Measurements from ENCODE around the gene ACAP2.
"Not testable (repeated sequence)": the region's sequence is repeated elsewhere in the genome, so short reads cannot be mapped to it uniquely, and the experiment has no call there.

Gene ACAP2

DNA sequence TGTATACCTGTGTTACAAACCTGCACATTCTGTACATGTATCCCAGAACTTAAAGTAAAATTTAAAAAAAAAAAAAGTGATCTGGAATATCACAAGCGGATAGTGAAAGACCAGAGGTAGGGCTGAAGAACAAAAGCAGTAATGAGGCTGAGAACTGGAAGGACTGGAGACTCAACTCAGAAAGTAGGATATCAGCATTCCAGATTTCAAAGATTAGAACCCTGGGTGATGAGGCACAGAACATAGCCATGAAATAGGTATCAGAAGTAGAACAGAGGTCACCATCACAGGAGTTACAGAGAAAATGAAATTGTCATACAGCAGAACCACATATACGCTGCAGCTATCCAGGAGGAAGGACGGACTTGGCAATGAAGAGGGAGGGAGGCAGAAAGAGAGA lies 56.1 kb downstream of the ACAP2 start:
- no peak for DNase-seq

GRCh38 chr3:195385526-195385925 lies 57.3 kb downstream of the ACAP2 start:
- DNase-seq = no peak

DNA sequence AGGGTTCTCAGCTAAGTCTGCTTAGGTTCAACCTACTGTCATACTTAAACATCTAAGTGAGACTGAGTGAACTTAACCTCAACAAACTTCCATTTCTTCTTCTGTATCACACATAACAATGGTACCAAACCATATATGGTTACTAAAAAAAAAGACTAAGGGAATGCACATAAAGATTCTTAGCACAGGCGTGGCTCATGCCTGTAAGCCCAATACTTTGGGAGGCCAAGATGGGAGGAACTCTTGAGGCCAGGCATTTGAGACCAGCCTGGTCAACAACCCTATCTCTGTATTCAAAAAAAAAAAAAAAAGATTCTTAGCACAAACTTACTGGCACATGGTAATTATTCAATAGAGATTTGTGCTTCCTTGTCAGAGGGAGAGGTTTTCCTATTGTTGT lies 57.9 kb downstream of the ACAP2 start:
- no peak for DNase-seq

- no peak for DNase-seq
These were observed 70.6 kb downstream of the ACAP2 start for GRCh38 chr3:195372220-195372619.

- DNase-seq = no peak
These were observed 76.5 kb downstream of the ACAP2 start for GRCh38 chr3:195366200-195366925.

GRCh38 chr3:195365371-195365770 lies 77.4 kb downstream of the ACAP2 start:
- DNase-seq = no peak

GRCh38 chr3:195357797-195358196 lies 85.0 kb downstream of the ACAP2 start:
- DNase-seq = not testable (repeated sequence)

DNA sequence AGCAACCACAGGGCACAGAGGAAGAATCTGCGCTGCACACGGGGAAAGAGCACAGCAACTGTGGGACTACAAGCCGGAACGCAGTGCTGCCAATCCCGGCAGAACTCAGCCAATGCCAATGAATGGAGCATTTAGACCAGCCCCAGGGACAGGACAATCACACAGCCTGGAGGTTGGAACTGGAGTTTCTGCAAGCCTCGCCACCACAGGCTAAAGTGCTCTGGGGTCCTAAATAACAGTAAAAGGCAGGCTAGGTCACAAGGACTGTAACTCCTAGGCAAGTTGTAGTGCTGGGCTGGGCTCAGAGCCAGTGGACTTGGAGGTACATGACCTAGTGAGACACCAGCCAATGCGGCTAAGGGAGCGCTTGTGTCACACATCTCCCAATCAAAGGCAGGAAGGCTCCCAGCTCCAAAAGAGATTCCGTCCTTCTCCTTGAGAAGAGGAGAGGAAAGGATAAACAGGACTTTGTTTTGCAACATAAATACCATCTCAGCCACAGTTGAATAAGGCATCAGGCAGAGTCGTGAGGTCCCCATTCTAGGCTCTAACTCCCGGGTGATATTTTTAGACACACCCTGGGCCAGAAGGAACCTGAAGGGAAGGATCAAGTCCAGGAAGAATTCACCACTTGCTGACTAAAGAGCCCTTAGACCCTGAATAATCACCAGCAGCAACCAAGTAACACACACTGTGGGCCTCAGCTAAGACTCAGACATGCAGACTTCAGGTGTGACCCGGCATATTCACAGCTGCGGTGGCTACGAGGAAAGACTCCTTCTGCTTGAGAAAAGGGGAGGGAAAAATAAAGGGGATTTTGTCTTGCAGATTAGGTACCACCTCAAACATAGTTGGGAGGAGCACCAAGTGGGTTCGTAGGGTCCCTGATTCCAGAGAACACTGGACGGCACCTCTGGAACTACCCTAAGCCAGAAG lies 86.4 kb downstream of the ACAP2 start:
- DNase-seq = no peak

GRCh38 chr3:195354009-195354408 lies 88.8 kb downstream of the ACAP2 start:
- DNase-seq = not testable (repeated sequence)

- no peak for DNase-seq
These were observed 89.8 kb downstream of the ACAP2 start for GRCh38 chr3:195352895-195353488.

GRCh38 chr3:195348426-195349115 lies 94.2 kb downstream of the ACAP2 start:
- DNase-seq = no peak

DNA sequence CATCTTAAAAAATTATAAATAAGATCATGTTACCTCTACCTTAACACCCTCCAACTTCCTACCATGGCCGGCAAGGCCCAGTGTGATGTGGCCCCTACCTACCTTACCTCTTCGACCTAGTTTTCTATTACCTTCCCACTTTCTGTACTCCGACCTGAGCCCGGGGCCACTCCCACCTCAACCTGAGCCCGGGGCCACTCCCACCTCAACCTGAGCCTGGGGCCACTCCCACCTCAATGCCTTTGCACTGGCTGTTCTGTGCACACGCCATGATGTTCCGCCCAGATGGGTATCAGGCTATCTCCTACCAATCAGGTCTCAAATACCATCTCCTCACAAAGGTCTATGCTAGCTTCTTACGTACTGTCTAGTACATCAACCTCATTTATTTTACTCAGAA lies 105.1 kb downstream of the ACAP2 start:
- DNase-seq = no peak

DNA sequence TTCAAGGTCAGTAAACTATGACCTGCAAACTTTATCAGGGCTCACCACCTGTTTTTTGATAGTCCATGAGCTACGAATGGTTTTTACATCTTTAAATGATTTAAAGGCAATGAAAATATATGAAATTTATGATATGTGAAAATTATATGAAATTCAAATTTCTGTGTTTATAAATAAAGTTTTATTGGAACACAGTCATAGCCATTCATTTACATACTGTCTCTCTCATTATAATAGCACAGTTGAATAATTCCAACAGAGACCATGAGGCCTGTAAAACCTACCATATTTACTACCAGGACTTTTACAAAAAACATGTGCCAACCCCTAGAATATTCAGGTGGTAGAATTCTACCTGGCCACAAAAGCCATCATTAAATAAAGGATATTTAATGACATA lies 107.9 kb downstream of the ACAP2 start:
- no peak for DNase-seq

- DNase-seq = no peak
These were observed 123.8 kb downstream of the ACAP2 start for GRCh38 chr3:195319060-195319459.

- no peak for DNase-seq
These were observed 130.1 kb downstream of the ACAP2 start for GRCh38 chr3:195312714-195313113.

DNA sequence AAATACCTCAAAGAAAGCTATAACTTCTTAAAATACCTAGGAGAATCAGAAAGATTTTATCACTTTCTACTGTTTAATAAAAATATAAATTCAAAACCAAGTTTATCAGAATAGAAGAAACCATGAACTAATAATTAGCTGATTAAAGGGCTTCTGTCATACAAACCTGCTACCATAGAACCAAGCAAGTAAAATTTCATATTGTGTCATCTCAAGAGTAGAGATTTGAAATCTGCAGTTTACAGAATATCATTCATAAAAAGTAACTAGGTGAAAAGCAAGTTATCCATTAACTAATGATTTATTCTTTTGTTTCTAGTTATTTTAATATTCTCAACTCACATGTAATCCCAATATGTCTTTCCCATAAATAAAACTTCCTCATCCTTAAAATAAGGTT lies 135.1 kb downstream of the ACAP2 start:
- DNase-seq = no peak

DNA sequence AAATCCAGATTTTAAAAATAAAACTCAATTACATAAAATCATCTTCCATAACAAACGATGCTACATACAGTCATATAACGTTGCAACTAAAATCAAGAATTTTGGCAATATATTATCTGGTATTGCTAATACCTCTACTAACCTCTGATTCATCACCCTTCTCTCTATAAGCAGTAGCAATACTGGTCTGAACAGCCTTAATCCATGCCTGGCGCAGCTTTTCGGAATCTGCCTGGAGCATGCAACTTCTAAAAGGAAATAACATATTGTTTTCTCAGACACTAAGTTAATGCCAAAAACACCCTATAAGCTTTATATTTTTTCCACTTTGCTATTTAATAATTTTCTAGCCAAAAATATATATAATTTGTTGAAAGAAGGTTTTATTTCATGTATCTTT lies 136.5 kb downstream of the ACAP2 start:
- DNase-seq = no peak

GRCh38 chr3:195302431-195302830 lies 140.4 kb downstream of the ACAP2 start:
- no peak for DNase-seq

DNA sequence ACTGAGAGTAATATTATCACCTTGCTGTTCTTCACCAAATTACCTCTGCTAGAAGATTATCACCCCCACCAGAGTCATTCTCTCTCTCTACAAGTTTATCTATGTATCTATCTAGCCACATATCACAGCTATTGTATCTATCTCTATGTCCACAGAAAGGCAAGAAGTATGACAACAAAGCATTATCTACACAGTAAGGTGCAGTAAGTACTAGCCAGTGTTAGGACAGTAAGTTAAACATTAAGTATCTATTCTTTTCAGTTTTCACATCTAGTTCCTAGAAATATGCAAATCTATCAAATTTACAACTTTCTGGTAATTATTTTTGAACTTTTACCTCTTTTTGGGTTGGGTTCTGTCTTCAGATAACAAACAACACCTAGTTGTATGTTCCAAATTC lies 145.4 kb downstream of the ACAP2 start:
- no peak for DNase-seq

DNA sequence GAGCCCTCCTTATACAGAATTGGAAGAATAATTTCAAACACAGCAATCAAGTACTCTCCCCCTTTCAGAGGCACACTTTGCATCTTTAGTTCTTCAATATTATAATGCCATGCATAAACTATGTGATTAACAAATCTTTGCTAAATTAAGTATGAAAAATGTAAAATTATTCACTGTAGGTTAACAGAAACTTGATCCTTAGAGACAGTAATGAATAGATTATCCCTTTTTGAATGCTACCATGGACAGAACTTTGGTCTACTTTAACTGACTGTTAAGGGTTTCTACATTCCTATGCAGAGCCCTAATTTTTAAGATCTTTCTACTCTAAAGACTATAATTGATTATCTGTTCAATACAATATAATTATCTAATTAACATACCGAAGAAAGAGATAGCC lies 146.2 kb downstream of the ACAP2 start:
- no peak for DNase-seq

DNA sequence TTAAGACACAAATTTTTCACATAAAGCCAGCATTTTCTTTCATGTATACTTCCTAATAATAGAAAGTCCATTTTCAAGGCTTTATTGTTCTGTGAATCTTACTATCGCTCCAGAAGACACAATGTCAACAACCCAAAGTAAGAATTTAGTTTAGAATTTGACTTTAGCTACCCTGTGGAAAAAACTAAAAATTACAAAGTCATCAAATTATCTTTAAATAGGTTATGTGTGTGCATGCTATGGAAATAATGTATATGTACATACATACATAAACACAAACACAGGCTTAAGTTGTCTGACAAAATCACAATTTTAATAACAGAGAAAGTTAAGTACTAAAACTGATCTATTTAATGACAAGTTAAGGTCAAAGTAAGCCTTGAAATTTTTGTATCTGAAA lies 151.7 kb downstream of the ACAP2 start:
- no peak for DNase-seq

DNA sequence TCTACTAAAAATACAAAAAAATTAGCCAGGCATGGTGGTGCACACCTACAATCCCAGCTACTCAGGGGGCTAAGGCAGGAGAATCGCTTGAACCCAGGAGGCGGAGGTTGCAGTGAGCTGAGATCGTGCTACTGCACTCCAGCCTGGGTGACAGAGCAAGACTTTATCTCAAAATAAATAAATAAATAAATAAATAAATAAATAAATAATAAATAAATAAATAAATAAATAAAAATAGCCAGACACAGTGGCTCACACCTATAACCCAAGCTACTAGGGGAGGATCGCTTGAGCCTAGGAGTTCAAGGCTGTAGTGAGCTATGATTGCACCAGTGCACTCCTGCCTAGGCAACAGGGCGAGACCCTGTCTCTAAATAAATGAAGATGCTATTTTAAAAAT lies 152.2 kb downstream of the ACAP2 start:
- not testable (repeated sequence) for DNase-seq

Data from activated T-cell treated with anti-CD3 and anti-CD28 coated beads, Interleukin-2, amount 50 U/mL, for 48 hours (primary cell).